ENCODE data around the gene H2AZ2.
"Not testable (repeated sequence)": the region's sequence is repeated elsewhere in the genome, so short reads cannot be mapped to it uniquely, and the experiment has no call there.

Gene H2AZ2

GRCh38 chr7:44819292-44819691 lies 28.6 kb downstream of the H2AZ2 start:
- no peak for DNase-seq (ENCODE audit: low read depth in 1 of 2, low spot score in 1 of 2)

GRCh38 chr7:44814919-44815318 lies 33.0 kb downstream of the H2AZ2 start:
- DNase-seq (ENCODE audit: low read depth in 1 of 2, low spot score in 1 of 2): no peak

- DNase-seq (ENCODE audit: low read depth in 1 of 2, low spot score in 1 of 2): no peak
These were observed 36.3 kb downstream of the H2AZ2 start for GRCh38 chr7:44811571-44811970.

GRCh38 chr7:44811093-44811492 lies 36.8 kb downstream of the H2AZ2 start:
- DNase-seq (ENCODE audit: low read depth in 1 of 2, low spot score in 1 of 2): no peak

GRCh38 chr7:44808914-44809393 lies 38.9 kb downstream of the H2AZ2 start:
- DNase-seq (ENCODE audit: low read depth in 1 of 2, low spot score in 1 of 2): no peak

GRCh38 chr7:44805950-44806349 lies 41.9 kb downstream of the H2AZ2 start:
- no peak for DNase-seq (ENCODE audit: low read depth in 1 of 2, low spot score in 1 of 2)

- DNase-seq (ENCODE audit: low read depth in 1 of 2, low spot score in 1 of 2): not testable (repeated sequence)
These were observed 43.9 kb downstream of the H2AZ2 start for GRCh38 chr7:44803828-44804519.

- no peak for DNase-seq (ENCODE audit: low read depth in 1 of 2, low spot score in 1 of 2)
These were observed 45.4 kb downstream of the H2AZ2 start for GRCh38 chr7:44802418-44803025.

GRCh38 chr7:44801890-44802289 lies 46.0 kb downstream of the H2AZ2 start:
- DNase-seq (ENCODE audit: low read depth in 1 of 2, low spot score in 1 of 2): no peak

- DNase-seq (ENCODE audit: low read depth in 1 of 2, low spot score in 1 of 2): no peak
These were observed 47.9 kb downstream of the H2AZ2 start for GRCh38 chr7:44799939-44800338.

- no peak for DNase-seq (ENCODE audit: low read depth in 1 of 2, low spot score in 1 of 2)
These were observed 49.1 kb downstream of the H2AZ2 start for GRCh38 chr7:44798649-44799305.

- peak; percentile 64 to 80 for DNase-seq (ENCODE audit: low read depth in 1 of 2, low spot score in 1 of 2)
These were observed 50.3 kb downstream of the H2AZ2 start for GRCh38 chr7:44797329-44798258.

- peak; percentile 94 to 98 for DNase-seq (ENCODE audit: low read depth in 1 of 2, low spot score in 1 of 2)
These were observed 51.2 kb downstream of the H2AZ2 start, which contains the start of gene PPIA for GRCh38 chr7:44796504-44797328. TSS of gene PPIA (plus strand) at chr7:44796681. CDS start at chr7:44796725, 44 bp downstream.

GRCh38 chr7:44796034-44796503 lies 51.8 kb downstream of the H2AZ2 start:
- DNase-seq (ENCODE audit: low read depth in 1 of 2, low spot score in 1 of 2): no peak

- no peak for DNase-seq (ENCODE audit: low read depth in 1 of 2, low spot score in 1 of 2)
These were observed 53.6 kb downstream of the H2AZ2 start for GRCh38 chr7:44794331-44794730.

GRCh38 chr7:44793919-44794318 lies 54.0 kb downstream of the H2AZ2 start:
- DNase-seq (ENCODE audit: low read depth in 1 of 2, low spot score in 1 of 2): no peak

GRCh38 chr7:44791278-44792219 lies 56.3 kb downstream of the H2AZ2 start:
- DNase-seq (ENCODE audit: low read depth in 1 of 2, low spot score in 1 of 2): no peak

GRCh38 chr7:44789990-44790389 lies 57.9 kb downstream of the H2AZ2 start:
- DNase-seq (ENCODE audit: low read depth in 1 of 2, low spot score in 1 of 2): no peak

- DNase-seq (ENCODE audit: low read depth in 1 of 2, low spot score in 1 of 2): no peak
These were observed 60.1 kb downstream of the H2AZ2 start for GRCh38 chr7:44787762-44788161.

Measured in activated CD4-positive, alpha-beta T cell treated with anti-CD3 and anti-CD28 coated beads, Interleukin-2, amount 50 U/mL, for 24 hours (primary cell).